GM18519 (cell line): Measurements from ENCODE around the gene NOXO1.
"Not testable (repeated sequence)": the region's sequence is repeated elsewhere in the genome, so short reads cannot be mapped to it uniquely, and the experiment has no call there.

Experiments
- ATAC-seq: cut with Tn5 transposase; IDR thresholded peaks from one replicate; pipeline ENCODE4 v1.9.1; 2021; ENCODE audit warnings: mild to moderate bottlenecking, moderate library complexity; ENCODE audit not compliant: unreplicated experiment, low FRiP score

Gene NOXO1

DNA sequence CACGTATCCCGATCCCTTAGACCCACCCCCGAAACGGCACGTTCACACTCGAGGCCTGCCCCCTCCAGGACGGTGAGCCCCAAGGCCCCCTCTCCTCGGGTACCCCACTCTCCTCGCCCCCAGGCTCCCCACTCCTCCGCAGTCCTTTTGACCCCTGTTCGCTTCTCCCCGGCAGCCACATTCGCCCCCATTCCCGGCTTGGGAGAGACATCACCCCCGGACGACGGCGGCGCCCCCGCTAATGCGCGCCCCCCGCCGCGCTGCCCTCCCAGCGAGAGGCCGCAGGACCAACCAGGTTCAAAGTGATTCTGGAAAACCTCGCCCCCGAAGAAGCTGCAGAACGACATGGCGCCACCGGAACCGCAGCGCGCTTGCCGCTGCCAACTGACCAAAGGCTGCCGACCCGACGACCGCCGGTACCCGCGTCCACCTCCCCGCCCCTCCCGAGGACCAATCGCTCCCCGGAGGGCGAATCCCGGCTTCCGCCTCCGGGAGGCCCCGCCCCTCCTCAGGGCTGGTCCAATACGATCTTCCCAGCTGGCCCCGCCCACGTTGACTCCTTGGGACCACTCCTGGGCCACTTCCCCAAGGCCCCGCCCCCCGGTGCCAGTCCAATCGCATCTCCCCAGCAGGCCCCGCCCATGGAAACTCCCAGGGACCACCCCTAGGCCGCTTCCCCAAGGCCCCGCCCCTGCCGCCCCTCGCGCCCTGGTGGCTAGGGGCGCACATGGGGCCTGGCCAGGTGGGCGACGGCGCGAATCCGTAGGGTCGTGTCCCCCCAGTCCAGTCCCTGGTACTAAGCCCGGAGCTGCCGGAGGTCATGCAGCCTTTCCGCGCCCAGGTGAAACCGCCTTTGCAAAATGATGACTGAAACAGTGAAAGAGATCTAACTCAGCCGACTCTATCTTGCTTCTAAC is 38.2 kb downstream of the NOXO1 start, which contains the start of gene MSRB1:
Gene MSRB1 (minus strand): TSS at position 390 of the 917 bp plus-strand sequence. CDS start 43 bp downstream, at position 347.
- peak; percentile 85 for ATAC-seq

DNA sequence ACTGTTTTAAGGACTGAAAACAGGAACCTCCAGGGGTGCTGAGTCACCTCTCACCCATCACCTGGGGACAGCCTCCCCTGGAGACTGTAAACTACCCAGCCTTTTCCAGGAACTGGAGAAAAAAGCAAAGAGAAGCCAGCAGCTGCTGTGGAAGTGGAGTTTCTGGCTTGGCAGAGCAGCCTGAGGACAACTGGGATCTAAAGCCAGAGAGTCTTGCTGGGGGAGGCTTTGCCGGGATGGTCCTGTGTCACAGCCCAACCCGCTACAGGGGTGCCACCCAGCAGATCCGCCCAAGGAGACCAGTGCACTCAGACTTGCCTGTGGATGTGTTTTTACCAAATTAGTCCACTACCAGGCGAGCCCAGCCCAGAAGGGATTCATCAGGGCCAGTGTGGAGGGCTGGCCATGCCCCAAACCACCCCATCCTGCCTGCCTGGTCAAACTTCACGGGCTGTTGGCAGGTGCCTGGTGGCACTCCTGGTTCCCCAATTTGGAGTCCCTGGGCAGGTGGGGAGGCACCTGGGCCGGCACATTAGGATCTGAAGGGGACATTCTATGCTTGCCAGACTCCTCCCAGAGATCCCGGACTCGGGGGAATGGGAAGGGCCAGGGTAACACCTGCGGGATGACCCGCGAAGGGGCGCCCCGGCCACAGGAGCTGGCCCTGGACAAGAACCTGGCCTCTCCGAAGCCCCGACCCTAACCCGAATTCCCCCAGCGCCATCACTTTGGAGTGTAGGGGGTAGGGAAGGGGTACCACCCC is 39.0 kb downstream of the NOXO1 start:
- ATAC-seq: no peak

DNA sequence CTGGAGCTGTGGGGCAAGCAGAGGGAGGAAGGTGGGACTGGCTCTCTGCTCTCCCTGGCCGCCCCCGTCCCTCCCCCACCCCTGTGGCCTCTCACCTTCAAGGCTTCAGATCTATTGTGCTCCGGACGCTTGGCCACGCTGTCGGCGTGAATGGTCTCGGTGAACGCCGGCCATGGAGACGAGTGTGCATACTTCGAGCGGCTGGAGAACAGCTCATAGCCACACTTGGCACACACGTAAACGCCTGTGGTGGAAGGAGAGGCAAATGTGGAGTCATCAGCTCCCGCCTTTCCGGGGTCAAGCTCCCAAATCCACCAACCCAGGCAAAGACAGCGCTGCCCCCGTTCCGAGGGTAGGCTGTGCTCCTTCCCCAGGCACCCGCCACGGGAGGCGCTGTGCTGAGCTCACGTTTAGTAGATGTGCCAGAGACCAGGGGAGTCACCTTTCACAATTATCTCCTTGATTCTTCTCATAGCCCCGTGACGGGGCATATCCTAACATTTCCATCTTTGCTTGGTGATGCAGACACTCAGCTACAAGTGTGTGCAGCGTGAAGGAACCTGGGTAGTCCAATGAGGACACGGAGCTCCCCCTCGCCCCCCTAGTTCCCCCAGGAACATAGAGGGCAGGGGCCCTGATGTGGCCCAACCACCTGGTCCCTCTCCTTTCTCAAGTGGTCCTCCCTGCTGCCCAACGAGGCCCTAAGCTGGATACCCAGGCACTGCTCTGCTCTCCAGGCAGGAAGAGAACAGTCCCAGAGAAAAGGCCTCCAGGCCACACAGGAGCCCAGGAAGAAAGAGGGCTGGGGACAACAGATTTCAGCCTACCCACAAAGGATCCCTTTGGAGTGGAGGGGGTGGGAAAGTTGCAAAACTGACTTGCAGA is 39.9 kb downstream of the NOXO1 start:
- ATAC-seq: no peak

DNA sequence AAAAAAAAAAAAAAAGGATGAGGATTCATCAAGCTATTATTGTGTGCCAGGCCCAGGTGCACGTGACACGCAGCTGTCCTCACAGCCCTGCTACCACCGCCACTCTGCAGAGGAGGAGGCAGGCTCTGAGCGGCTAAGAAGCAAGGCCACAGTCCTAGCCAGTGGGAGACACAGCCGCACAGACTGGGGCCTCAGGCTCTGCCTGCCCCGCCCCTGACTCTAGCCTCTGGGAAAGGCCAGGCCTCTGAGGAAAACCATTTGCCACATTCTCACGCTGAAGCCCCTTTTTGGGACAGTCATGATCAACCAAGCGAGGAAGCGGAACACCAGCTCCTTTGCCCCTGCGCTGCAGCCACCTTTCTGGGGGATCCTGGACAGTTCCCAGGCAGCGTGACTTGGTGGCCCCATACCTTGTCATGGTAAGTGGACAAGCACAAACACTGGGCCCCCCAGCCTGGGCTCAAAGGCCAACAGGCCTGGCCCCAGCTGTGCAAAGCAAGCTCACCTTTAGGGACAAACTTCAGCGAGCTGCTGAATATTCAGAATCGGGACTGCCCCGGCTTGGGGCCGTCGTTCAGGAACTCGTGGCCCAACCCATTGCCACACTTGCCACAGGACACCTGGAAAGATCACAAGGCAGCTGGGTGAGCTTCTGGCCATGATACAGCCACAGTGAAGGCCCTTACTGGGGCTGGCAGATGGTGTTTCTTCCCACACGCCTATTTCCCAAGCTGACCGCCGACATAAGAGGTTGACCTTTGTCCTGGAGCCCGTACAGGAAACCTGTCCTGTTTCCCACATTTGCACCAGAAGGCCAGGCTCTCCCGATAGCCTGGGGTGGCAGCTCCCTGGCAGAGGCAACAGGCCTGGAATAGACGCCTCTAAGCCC is 40.8 kb downstream of the NOXO1 start:
- ATAC-seq: no peak

DNA sequence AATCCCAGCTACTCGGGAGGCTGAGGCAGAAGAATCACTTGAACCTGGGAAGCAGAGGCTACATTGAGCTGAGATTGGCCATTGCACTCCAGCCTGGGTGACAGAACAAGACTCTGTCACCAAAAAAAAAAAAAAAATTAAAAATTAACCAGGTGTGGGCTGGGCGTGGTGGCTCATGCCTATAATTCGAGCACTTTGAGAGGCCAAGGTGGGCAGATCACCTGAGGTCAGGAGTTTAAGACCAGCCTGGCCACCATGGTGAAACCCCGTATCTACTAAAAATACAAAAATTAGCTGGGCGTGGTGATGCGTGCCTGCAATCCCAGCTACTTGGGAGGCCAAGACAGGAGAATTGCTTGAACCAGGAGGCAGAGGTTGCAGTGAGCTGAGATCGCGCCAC is 41.4 kb downstream of the NOXO1 start:
- ATAC-seq: not testable (repeated sequence)

DNA sequence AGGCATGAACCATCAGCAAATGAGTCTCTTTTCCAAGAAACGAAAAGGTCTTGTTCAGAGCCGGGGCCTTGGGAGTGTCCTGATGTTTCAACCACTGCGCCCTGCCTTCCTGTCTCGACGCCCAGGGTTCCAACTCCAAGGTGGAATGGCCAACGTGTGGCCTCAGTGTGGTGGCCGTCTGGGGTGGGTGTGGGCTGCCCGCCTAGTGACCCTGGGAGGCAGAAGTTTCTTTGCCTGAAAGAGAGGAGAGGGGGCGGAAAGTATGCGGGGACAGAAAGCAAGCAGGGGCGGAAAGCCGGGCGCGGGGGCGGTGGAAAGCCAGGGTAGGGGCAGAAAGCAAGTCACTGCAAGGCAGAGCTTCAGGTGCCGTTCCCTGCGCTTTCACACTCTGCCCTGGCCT is 42.4 kb downstream of the NOXO1 start:
- ATAC-seq: no peak

DNA sequence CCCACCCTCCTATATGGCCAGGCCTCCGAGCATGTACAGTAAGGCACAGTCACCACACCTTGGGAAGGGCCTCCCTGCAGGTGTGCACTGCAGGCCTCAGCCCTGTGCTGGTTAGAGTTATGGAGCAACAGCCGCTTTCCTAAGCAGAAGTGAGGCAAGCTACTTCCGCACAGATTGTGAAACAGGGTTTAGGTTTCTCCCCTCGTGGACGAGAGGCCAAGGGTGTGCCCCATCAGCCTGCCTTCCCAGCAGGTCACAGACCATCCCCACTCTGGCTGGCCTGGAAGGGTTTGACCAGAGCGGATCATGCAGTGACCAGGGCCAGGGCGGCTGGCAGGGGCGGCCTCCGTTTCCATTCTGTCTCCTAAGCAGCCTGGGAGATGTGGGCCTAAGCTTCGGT is 43.0 kb downstream of the NOXO1 start:
- ATAC-seq: no peak

DNA sequence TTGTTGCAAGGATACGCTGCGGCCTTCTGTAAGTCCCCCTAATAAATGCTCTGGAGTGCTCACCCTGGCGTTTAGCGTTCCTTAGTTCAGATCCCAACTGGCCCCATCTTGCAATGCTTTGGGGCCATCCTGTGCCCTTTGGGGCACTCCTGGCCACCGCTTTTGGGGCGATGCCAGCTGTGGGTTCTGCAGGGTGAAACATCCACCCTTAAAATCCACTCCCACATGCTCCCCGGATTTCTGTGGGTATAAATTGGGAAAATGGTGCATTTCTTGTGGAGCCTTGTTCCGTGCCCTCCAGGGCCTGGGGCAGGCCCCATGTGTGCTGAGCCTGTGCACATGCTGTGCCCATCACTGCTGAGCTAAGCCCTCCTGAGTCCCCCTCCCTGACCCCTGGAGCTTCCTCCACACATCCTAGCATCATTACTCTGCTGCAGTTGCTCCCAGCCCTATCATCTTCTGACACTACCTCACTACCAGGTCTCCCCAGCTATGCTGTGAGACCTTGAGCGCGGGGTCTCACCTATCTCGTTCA is 44.3 kb downstream of the NOXO1 start:
- no peak for ATAC-seq

DNA sequence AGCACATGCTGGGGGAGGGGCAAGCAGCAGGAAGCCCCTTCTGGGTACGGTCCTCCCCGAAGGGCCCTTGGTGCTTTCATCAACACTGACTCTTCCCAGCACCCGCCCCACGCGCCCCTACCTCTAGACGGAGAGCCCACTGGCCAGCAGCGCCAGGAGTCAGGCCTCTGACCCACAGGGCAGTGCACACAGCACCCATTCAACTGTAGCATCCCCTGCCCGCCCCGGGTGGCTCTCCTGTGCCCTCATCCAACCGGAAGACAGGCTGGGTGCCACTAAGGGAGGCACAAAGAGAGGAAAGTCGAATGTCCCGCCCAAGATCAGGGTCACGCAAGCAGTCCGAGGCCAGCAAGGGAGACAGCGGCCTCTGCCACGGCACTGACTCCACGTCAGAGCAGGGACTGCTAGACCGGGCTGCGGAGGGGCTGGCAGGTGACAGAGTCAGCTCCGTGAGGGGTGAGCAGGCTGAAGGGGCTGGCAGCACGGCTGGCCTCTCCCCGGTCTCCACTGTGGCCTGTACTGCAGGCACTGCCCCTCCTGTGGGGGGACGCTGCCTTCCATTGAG is 48.1 kb downstream of the NOXO1 start:
- no peak for ATAC-seq

DNA sequence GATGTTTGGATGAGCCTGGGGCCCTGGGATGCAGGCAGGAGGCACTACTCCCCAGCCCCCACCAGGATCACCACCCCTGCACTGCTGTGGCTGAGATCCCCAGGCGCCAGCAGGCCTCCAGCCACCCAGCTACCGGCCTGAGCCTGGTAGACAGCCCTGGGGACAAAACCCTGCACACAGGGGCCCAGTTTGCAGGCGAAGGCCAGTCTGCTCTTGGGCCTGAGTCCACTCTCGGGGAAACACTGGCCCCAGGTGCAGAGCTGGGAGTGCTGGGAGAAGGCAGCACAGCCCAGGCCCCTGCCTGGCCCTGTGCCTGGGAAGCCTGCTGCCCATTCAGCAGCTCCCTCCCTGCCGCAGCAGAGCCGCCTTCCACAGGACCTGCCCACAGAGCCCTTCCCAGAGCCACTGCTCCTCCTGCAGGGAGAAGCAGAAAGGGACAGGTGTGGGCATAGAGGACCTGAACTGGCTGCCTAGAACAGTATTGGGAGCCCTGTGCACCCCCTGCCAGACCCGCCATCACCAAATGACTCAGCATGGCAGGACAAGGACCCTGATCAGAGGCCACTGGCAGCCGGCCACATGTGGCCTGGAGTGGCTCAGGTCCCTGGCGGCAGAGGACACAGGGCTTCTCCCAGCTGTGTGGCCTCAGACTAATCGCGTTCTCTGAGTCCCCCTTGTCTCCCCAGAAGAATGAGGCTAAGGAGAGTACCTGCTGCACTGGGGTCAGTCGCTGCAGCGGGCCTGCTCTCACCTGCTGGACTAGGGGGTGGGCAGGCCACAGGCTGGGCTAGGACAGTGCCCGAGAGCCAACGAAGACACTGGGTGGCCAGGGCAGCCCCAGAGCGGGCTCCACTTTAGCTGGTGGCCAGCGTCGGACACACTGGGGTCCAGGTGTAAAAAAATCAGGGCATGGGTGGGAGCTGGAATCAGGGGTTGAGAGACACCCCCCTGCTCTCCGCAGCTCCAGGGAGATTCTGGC is 48.9 kb downstream of the NOXO1 start:
- ATAC-seq: no peak

DNA sequence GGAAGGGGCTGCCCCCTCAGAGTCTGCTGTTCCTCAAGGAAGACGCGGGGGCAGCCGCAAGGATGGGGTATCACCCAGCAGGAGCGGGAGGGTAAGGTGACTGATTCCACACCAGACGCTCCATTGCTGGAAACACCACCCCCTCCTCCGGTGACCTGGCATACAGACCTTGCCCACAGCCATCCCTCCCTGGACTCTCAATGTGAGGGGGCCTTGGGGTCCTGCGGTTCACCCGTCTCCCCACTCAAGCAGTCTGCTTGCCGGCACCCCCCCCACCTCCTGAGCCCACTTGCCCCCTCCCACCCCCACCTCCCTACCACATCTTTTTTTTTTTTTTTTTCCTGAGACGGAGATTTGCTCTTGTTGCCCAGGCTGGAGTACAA is 50.9 kb downstream of the NOXO1 start:
- ATAC-seq: no peak

DNA sequence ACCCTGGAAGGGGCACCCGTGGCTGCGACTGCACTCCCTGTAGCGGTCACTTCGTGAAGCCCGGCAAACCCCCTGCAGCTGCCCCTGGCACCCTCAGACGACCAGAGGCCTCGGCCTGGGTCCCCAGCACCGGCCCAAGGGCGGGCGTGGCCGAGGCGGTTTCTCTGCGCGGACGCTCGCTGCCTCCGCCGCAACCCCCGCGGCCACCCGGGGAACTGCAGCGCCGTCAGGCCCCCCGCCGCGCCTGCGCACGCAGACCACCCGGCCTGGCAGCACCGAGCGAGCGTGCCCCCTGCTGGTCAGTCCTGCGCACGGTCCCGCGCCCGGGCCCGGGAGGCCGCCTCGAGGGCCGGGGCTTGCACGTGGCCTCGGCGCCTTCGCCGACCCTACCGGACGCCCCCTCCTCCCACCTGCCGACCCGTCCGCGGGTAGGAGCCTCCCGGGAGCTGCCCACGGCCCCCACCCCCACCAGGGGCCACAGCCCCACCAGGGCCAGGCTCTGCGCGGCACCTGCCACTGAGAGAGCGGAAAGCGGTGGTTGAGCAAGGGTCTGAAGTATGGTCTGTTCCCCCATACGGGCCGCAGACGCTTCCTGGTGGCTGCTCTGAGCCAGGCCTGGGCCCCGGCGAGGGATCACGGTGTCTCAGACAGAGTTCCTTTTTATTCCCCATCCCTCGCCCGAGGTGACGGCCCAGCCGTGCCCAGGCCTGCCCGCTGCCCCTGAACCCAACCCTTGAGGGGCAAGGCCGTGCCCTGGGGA is 51.5 kb downstream of the NOXO1 start:
- ATAC-seq: peak; percentile 60

DNA sequence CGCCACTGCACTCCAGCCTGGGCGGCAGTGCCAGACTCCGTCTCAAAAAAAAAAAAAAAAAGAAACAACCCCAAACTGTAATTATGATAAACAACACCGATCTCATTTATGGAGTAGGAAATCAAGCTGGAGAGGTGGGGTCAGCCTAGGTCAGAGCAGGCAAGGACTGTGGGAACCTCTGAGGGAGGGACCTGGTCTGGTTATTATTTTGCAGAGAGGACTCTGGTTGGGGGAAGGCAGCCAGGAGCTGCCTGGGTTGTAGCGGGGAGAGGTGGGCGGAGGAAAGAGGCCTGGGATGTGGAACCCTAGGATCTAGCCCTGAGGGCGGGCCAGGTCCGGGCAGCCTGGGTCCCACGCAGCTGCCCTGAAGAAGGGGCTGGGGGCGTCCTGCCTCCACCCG is 52.2 kb downstream of the NOXO1 start:
- no peak for ATAC-seq
